ENCODE data around the gene DIS3L2. TPM values are rescaled to one million over a fixed set of nuclear protein-coding genes. Genes with fewer than 3 reads are reported as not detected.
A peak's percentile ranks its signal among the peaks of the same experiment; 100 is the strongest.
"Not testable (repeated sequence)": the region's sequence is repeated elsewhere in the genome, so short reads cannot be mapped to it uniquely, and the experiment has no call there.

Gene DIS3L2
- total RNA-seq, 2 experiments from 2014 or later, result 20.2 to 20.6 TPM

DNA sequence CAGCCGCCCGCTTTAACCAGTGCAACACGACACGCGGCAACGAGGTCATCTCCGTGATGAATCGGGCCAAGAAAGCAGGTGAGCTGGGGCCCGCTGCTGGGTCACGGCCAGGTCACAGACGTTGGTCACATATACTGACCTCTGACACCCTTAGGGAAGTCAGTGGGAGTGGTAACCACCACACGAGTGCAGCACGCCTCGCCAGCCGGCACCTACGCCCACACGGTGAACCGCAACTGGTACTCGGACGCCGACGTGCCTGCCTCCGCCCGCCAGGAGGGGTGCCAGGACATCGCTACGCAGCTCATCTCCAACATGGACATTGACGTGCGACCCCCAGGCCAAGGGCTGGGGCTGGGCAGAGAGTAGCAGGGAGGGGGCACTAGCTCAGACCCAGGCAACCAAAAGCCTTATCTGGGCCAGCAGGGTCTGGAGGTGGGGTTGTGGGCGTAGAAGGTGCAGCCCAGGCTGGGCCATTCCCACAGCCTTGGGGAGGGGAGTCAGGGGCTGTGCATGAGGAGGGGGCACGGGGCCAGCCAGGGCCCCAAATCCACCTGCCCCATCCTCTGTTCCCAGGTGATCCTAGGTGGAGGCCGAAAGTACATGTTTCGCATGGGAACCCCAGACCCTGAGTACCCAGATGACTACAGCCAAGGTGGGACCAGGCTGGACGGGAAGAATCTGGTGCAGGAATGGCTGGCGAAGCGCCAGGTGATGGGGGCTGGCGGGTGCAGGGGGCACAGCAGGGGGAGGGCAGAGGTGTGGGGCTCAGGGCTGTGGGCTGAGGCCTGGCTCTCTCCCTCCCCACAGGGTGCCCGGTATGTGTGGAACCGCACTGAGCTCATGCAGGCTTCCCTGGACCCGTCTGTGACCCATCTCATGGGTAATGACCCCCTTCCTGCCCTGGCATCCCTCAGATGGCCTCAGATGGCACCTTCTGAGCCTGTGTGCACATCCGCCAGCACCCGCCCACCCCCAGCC is 418.4 kb downstream of the DIS3L2 start:
- H3K9me3 ChIP-seq (ENCODE audit: low read length); H4K20me1 ChIP-seq (ENCODE audit: insufficient read depth, low read length); H3K27ac ChIP-seq (ENCODE audit: low read depth, low read length, poor library complexity, severe bottlenecking); BruUV-seq (replicated peaks); H3K36me3 ChIP-seq (ENCODE audit: insufficient read depth, low read length); H3K79me2 ChIP-seq (ENCODE audit: insufficient read depth, low read depth, low read length); H3K4me3 ChIP-seq (ENCODE audit: low read depth, low read length, poor library complexity, severe bottlenecking); DNase-seq (ENCODE audit: low spot score); H3K4me1 ChIP-seq (ENCODE audit: insufficient read depth, low read length, poor library complexity, severe bottlenecking); H2AFZ ChIP-seq (ENCODE audit: low read length); intact Hi-C loops (cut with micrococcal nuclease; ENCODE audit: unreplicated experiment); POLR2A ChIA-PET; CTCF ChIA-PET (ENCODE audit: unreplicated experiment); H3K9me2 ChIP-seq (ENCODE audit: insufficient read depth, low read length); H3K4me2 ChIP-seq (ENCODE audit: low read length): not testable (repeated sequence)

DNA sequence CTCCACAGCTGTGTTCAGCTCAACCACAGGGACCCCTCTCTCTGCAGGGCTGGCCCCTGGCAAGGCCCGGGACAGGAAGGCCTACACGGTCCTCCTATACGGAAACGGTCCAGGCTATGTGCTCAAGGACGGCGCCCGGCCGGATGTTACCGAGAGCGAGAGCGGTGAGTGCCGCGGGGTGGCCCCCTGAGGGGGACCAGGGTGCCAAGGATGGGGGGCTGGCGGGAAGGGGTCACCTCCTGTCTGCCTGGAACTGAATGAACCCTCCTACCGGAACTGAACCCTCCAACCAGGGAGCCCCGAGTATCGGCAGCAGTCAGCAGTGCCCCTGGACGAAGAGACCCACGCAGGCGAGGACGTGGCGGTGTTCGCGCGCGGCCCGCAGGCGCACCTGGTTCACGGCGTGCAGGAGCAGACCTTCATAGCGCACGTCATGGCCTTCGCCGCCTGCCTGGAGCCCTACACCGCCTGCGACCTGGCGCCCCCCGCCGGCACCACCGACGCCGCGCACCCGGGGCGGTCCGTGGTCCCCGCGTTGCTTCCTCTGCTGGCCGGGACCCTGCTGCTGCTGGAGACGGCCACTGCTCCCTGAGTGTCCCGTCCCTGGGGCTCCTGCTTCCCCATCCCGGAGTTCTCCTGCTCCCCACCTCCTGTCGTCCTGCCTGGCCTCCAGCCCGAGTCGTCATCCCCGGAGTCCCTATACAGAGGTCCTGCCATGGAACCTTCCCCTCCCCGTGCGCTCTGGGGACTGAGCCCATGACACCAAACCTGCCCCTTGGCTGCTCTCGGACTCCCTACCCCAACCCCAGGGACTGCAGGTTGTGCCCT is 419.9 kb downstream of the DIS3L2 start:
- intact Hi-C loops (cut with micrococcal nuclease; ENCODE audit: unreplicated experiment); H3K9me3 ChIP-seq (ENCODE audit: low read length); H3K4me3 ChIP-seq (ENCODE audit: low read depth, low read length, poor library complexity, severe bottlenecking); H3K9me2 ChIP-seq (ENCODE audit: insufficient read depth, low read length); H4K20me1 ChIP-seq (ENCODE audit: insufficient read depth, low read length); POLR2A ChIA-PET; H3K79me2 ChIP-seq (ENCODE audit: insufficient read depth, low read depth, low read length); CTCF ChIA-PET (ENCODE audit: unreplicated experiment); H3K4me1 ChIP-seq (ENCODE audit: insufficient read depth, low read length, poor library complexity, severe bottlenecking); BruUV-seq (replicated peaks); H3K27ac ChIP-seq (ENCODE audit: low read depth, low read length, poor library complexity, severe bottlenecking); DNase-seq (ENCODE audit: low spot score); H3K36me3 ChIP-seq (ENCODE audit: insufficient read depth, low read length); H2AFZ ChIP-seq (ENCODE audit: low read length); H3K4me2 ChIP-seq (ENCODE audit: low read length): not testable (repeated sequence)
- TF ChIP-seq, protein P1, sequence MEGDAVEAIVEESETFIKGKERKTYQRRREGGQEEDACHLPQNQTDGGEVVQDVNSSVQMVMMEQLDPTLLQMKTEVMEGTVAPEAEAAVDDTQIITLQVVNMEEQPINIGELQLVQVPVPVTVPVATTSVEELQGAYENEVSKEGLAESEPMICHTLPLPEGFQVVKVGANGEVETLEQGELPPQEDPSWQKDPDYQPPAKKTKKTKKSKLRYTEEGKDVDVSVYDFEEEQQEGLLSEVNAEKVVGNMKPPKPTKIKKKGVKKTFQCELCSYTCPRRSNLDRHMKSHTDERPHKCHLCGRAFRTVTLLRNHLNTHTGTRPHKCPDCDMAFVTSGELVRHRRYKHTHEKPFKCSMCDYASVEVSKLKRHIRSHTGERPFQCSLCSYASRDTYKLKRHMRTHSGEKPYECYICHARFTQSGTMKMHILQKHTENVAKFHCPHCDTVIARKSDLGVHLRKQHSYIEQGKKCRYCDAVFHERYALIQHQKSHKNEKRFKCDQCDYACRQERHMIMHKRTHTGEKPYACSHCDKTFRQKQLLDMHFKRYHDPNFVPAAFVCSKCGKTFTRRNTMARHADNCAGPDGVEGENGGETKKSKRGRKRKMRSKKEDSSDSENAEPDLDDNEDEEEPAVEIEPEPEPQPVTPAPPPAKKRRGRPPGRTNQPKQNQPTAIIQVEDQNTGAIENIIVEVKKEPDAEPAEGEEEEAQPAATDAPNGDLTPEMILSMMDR (conservative IDR thresholded peaks at IDR 0.05; ENCODE audit: low read length), result 0 out of 2 replicates have a peak, but pooled peaks have one; percentile 36

GRCh38 chr2:232382331-232383225 is 421.1 kb downstream of the DIS3L2 start:
- CTCF ChIA-PET (ENCODE audit: unreplicated experiment), result no interaction called here
- BruUV-seq (replicated peaks), result no TSS peak

More at GRCh38 chr2:232382331-232383225, 421.1 kb downstream of the DIS3L2 start:
- Histone ChIP-seq H3K27ac (ENCODE audit: low read depth, low read length, poor library complexity, severe bottlenecking) (no peak overlapping the region), H3K4me2 (ENCODE audit: low read length) (no peak overlapping the region), H3K36me3 (ENCODE audit: insufficient read depth, low read length) (no peaks in the 10 kb centered on the region), H4K20me1 (ENCODE audit: insufficient read depth, low read length) (no peaks in the 10 kb centered on the region), H3K9me2 (ENCODE audit: insufficient read depth, low read length) (no peaks in the 10 kb centered on the region), H3K9me3 (ENCODE audit: low read length) (no peaks in the 10 kb centered on the region), H3K79me2 (ENCODE audit: insufficient read depth, low read depth, low read length) (no peaks in the 10 kb centered on the region), H2AFZ (ENCODE audit: low read length) (no peak overlapping the region), H3K4me1 (ENCODE audit: insufficient read depth, low read length, poor library complexity, severe bottlenecking) (no peaks in the 10 kb centered on the region), H3K4me3 (ENCODE audit: low read depth, low read length, poor library complexity, severe bottlenecking) (no peak overlapping the region)
- DNase-seq (ENCODE audit: low spot score), result no peak
- TF ChIP-seq EZH2phosphoT487 (IDR thresholded peaks at IDR 0.05; ENCODE audit: borderline replicate concordance, low read depth, low read length), result no peak
- TF ChIP-seq, protein P1 (conservative IDR thresholded peaks at IDR 0.05; ENCODE audit: low read length), result no peak
- intact Hi-C loops (cut with micrococcal nuclease; ENCODE audit: unreplicated experiment), result no loop called here
- POLR2A ChIA-PET, result no interaction called here

All from OCI-LY7 (cell line).